NCI-H446 treated with DMSO at 0.1 percent for 48 hours (cell line): ENCODE results near the gene CDK6.

Source experiments
- DNase-seq: peaks from one replicate; lab custom pipeline; 2025; lab: John Stamatoyannopoulos, UW

Gene CDK6

GRCh38 chr7:92845736-92846135 lies 9.4 kb upstream of the CDK6 start:
- DNase-seq = no peak

GRCh38 chr7:92843781-92844180 lies 7.4 kb upstream of the CDK6 start:
- DNase-seq = no peak

- no peak for DNase-seq
Observed at GRCh38 chr7:92843034-92843760, 6.8 kb upstream of the CDK6 start.

GRCh38 chr7:92841192-92841591 lies 4.8 kb upstream of the CDK6 start:
- DNase-seq = no peak

GRCh38 chr7:92840316-92840715 lies 3.9 kb upstream of the CDK6 start:
- no peak for DNase-seq

GRCh38 chr7:92839901-92840300 lies 3.5 kb upstream of the CDK6 start:
- no peak for DNase-seq

- DNase-seq = no peak
Observed at GRCh38 chr7:92838934-92839333, 2.6 kb upstream of the CDK6 start.

- DNase-seq = no peak
Observed at GRCh38 chr7:92837000-92837749, 802 bp upstream of the CDK6 start.

- no peak for DNase-seq
Observed at GRCh38 chr7:92835851-92836488, 403 bp downstream of the CDK6 start.

GRCh38 chr7:92835261-92835850 lies 1.0 kb downstream of the CDK6 start:
- DNase-seq = no peak

- DNase-seq = no peak
Observed at GRCh38 chr7:92834507-92835260, 1.7 kb downstream of the CDK6 start.

- no peak for DNase-seq
Observed at GRCh38 chr7:92833766-92834506, 2.4 kb downstream of the CDK6 start.

GRCh38 chr7:92833024-92833765 lies 3.2 kb downstream of the CDK6 start:
- peak; percentile 28 for DNase-seq

- DNase-seq = no peak
Observed at GRCh38 chr7:92832534-92833023, 3.8 kb downstream of the CDK6 start.

- DNase-seq = no peak
Observed at GRCh38 chr7:92831716-92832533, 4.4 kb downstream of the CDK6 start.

- DNase-seq = no peak
Observed at GRCh38 chr7:92830532-92831110, 5.8 kb downstream of the CDK6 start.

GRCh38 chr7:92830027-92830426 lies 6.3 kb downstream of the CDK6 start:
- DNase-seq = no peak

GRCh38 chr7:92827464-92828120 lies 8.8 kb downstream of the CDK6 start:
- no peak for DNase-seq
